GM12878 (cell line): Measurements from ENCODE around the gene STEAP3. TPM values are rescaled to one million over a fixed set of nuclear protein-coding genes. Genes with fewer than 3 reads are reported as not detected.

ENCODE experiments used
- ATAC-seq: fragments of 200-7000 bp; cut with Tn5 transposase; 3 replicates; pipeline ENCODE4 v1.9.1; 2020; ENCODE audit warnings: mild to moderate bottlenecking, moderate library complexity
- BruUV-seq: library from RNA; stranded (reverse); fragments of 400-500 nt; replicated peaks from 2 replicates; lab custom pipeline; 2021; lab: Mats Ljungman, UMichigan
- CTCF ChIA-PET: fragments of 300-600 bp; sonication (Branson Sonifier 250); formaldehyde crosslinking; extraction: SDS; loops from one replicate; lab custom pipeline; 2021; ENCODE audit warnings: inconsistent platforms; lab: Yijun Ruan, JAX
- POLR2A ChIA-PET: fragments of 350-600 bp; formaldehyde crosslinking; extraction: SDS; loops from one replicate; lab custom pipeline; 2021; ENCODE audit warnings: inconsistent platforms; lab: Charles Lee
- RAD21 ChIA-PET: fragments of 300-600 bp; sonication (Branson Sonifier 250); formaldehyde crosslinking; loops from one replicate; lab custom pipeline; 2023; ENCODE audit warnings: antibody characterized with exemption; ENCODE audit not compliant: unreplicated experiment; lab: Charles Lee
- SMC1A ChIA-PET: fragments of 300-600 bp; sonication (Branson Sonifier 250); formaldehyde crosslinking; loops from one replicate; lab custom pipeline; 2023; ENCODE audit not compliant: unreplicated experiment, uncharacterized antibody; lab: Charles Lee
- DNase-seq: peaks from one replicate; pipeline ENCODE4 v3.0.0-alpha.2; 2011; ENCODE audit warnings: low read depth, low spot score
- FAIRE-seq: peaks from 3 replicates; lab custom pipeline; 2011; peaks lifted over from hg19 to GRCh38; lab: Jason Lieb, UNC
- H2AFZ ChIP-seq: 2 replicates; pipeline ENCODE4 v1.6.0; 2011; ENCODE audit warnings: low read depth, low read length, control low read depth; ENCODE audit not compliant: control insufficient read depth
- H3K27ac ChIP-seq: 2 replicates; pipeline ENCODE4 v1.5.1; 2011; ENCODE audit warnings: control low read depth; ENCODE audit not compliant: control insufficient read depth, insufficient read depth
- H3K27me3 ChIP-seq, 2 experiments: replicated peaks in 1 of 2; 2 replicates each; pipeline versions ENCODE4 v1.6.0 to v1.6.1; 2011; ENCODE audit warnings: low read length in 1 of 2; ENCODE audit not compliant: control insufficient read depth in 2 of 2, insufficient read depth in 2 of 2
- H3K36me3 ChIP-seq, 2 experiments: 2 replicates each; pipeline ENCODE4 v1.5.1; 2011; ENCODE audit warnings: low read length in 1 of 2; ENCODE audit not compliant: control insufficient read depth in 2 of 2, insufficient read depth in 2 of 2
- H3K4me1 ChIP-seq: 2 replicates; pipeline ENCODE4 v1.6.1; 2011; ENCODE audit warnings: mild to moderate bottlenecking, low read length, moderate library complexity, mixed read lengths; ENCODE audit not compliant: control insufficient read depth, insufficient read depth
- H3K4me2 ChIP-seq: 2 replicates; pipeline ENCODE4 v1.6.0; 2011; ENCODE audit warnings: control low read depth; ENCODE audit not compliant: control insufficient read depth, insufficient read depth
- H3K4me3 ChIP-seq: fragments of 200-600 bp; sonication (generic); 2 replicates; pipeline ENCODE4 v1.5.1; 2016
- H3K79me2 ChIP-seq: 2 replicates; pipeline ENCODE4 v1.6.0; 2011; ENCODE audit warnings: low read length; ENCODE audit not compliant: control insufficient read depth, insufficient read depth
- H3K9ac ChIP-seq: 2 replicates; pipeline ENCODE4 v1.8.0; 2011; ENCODE audit warnings: low read length, control low read depth, mixed read lengths; ENCODE audit not compliant: control insufficient read depth, insufficient read depth
- H3K9me3 ChIP-seq: replicated peaks from 3 replicates; pipeline ENCODE4 v1.5.1; 2011; ENCODE audit warnings: mild to moderate bottlenecking, low read length; ENCODE audit not compliant: control insufficient read depth, insufficient read depth
- H4K20me1 ChIP-seq: 2 replicates; pipeline ENCODE4 v1.6.0; 2011; ENCODE audit not compliant: control insufficient read depth, insufficient read depth
- ATF7 ChIP-seq: fragments of 450-650 bp; IDR thresholded peaks from 2 replicates; pipeline ENCODE4 v1.6.1; 2016; ENCODE audit warnings: low read depth, mild to moderate bottlenecking
- NFIC ChIP-seq: IDR thresholded peaks from 2 replicates; pipeline ENCODE4 v1.6.1; 2012; ENCODE audit warnings: low read depth, mild to moderate bottlenecking, inconsistent platforms, low read length, moderate library complexity
- SMC3 ChIP-seq: IDR thresholded peaks from 2 replicates; pipeline ENCODE4 v1.6.1; 2011; ENCODE audit warnings: low read length, improper control_type of control experiment, borderline replicate concordance
- WGBS: methylation state at CpG from one replicate; pipeline ENCODE4 v1.1.6; 2016; ENCODE audit warnings: low lambda C conversion rate; ENCODE audit not compliant: insufficient replicate concordance, insufficient coverage; ENCODE audit errors: missing lambda C conversion rate; 5-methylcytosine and 5-hydroxymethylcytosine counted together
- in situ Hi-C: fragments of 300-500 bp; cut with MboI; formaldehyde crosslinking; loops from 9 replicates; pipeline ENCODE4 v1.14.3; 2018; ENCODE audit warnings: mixed read lengths
- intact Hi-C: fragments of 100-400 bp; cut with micrococcal nuclease; formaldehyde crosslinking; loops from one replicate; pipeline ENCODE4 v1.14.2; 2022; ENCODE audit not compliant: unreplicated experiment
- polyA plus RNA-seq, 11 experiments: library from polyadenylated mRNA; depleted of rRNA in 4 of 11; unstranded in 6 of 11; stranded (reverse) in 5 of 11; fragments of >200 nt; fragmentation: Nextera tagmentation in 4 of 11; fragmentation: Illumina TruSeq in 1 of 11; extraction: Ambion mirVana in 4 of 11; extraction: Trizol in 1 of 11; gene quantifications; 1 replicate in 1 of 11; 2 replicates in 10 of 11; pipeline versions ENCODE4 v1.2.1 to v1.2.3, GENCODE V29; 2011 to 2016; ENCODE audit warnings: inconsistent platforms in 2 of 11, missing spikeins in 2 of 11, low read depth in 1 of 11
- total RNA-seq, 4 experiments: library from RNA; depleted of rRNA in 3 of 4; stranded (reverse); fragments of >200 nt in 3 of 4; fragmentation: Illumina TruSeq in 1 of 4; extraction: Trizol in 1 of 4; gene quantifications; 2 replicates each; pipeline versions ENCODE4 v1.2.1 to v1.2.3, GENCODE V29; 2013 to 2021

The STEAP3 gene
- total and polyA plus RNA-seq, 10 of the 15 experiments (the other 5 are each of a cell fraction or from before 2014, with no cell fraction given), result 0.42 to 8.3 (median 4.8) TPM

DNA sequence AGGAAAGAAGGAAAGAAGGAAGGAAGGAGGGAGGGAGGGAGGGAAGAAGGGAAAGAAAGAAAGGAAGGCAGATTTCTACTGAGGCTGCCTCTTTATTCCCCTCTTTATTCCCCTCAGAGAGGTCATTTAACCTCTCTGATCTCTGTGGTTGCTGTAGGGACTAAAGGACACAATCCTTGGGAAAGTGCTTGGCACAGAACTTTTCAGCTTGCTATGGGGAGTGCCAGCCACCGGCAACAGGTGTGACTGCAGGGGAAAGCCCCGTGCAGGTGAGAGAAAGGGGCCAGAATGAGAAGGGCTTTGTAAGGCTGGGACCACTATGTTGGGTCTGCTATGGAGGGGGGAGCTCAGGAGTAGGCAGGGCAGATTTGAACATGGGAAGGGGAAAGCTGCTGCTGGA, 27.7 kb upstream of the STEAP3 start:
- Histone ChIP-seq H3K27me3 (peaks cover 0 to 4% of the 10 kb centered on the region in 2 experiments; a peak in 2 of 4 replicates), H3K9me3 (no peaks in the 10 kb centered on the region), H2AFZ (no peak overlapping the region), H3K4me3 (no peak overlapping the region), H3K9ac (no peak overlapping the region), H3K36me3 (no peaks in the 10 kb centered on the region), H3K27ac (no peak overlapping the region), H4K20me1 (no peaks in the 10 kb centered on the region), H3K4me1 (no peaks in the 10 kb centered on the region), H3K79me2 (no peaks in the 10 kb centered on the region), H3K4me2 (no peak overlapping the region)
- ATAC-seq (no peak), FAIRE-seq (no peak), DNase-seq (no peak)
- no TSS peak for BruUV-seq
- 50% methylated on average over 2 of the region's 2 CpGs for WGBS
- TF ChIP-seq ATF7 (no peak), NFIC (no peak)
- ChIA-PET SMC1A (no interaction called here), CTCF (interaction anchor here (0.6 kb wide), 1 partner anchor 445 kb away, joined by 3 read pairs; no protein-coding TSS in a partner anchor), POLR2A (no interaction called here), RAD21 (no interaction called here)
- intact Hi-C loops (no loop called here), in situ Hi-C loops (no loop called here)

DNA sequence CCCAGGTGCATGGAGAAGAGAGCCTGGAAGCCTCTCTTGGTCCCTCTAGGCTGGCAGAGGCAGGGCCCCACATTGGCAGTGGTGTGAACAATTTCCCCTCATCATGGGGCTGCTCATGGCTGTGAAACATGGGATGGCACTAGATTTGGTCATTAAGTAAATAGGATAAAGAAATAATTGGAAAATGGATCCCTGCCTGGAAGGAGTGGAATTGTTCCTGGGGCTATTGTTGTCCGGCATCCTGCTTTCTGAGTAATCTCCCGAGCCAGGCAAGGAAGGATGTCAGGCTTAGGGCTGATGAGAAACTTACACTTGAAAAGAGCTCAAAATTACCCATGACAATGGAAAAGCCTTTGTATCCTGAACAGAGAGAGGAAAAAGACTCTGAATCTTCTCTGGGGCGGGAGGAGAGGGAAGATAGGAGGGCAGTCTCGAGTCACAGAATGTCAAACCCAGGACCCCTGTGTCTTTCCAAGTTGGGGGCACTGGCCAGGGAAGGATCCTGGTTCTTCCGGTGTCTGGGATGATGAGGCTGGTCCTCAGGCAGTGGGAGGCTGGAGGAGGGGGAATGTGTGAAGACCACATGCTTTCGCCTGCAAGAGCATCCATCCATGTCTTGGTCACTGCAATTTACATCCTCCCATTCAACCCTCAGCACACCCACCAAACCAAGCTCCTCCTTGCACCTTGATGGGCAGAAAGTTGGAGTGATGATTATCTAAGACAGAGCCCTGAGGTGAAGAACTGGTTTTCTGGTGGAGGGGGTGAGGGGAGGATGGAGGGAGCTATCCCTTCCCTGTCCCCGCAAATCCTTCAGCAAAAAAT, 27.1 kb upstream of the STEAP3 start:
- intact Hi-C loops, result no loop called here
- no peak overlapping the region for H2AFZ ChIP-seq
- in situ Hi-C loops, result no loop called here
- DNase-seq (no peak), FAIRE-seq (no peak), ATAC-seq (no peak)
- SMC1A ChIA-PET, result no interaction called here
- no TSS peak for BruUV-seq
- no peaks in the 10 kb centered on the region for H3K4me1 ChIP-seq
- H3K27me3 ChIP-seq, result peaks cover 0 to 4% of the 10 kb centered on the region in 2 experiments; a peak in 2 of 4 replicates
- H3K4me3 ChIP-seq, result no peak overlapping the region
- CTCF ChIA-PET, result interaction anchor here (0.6 kb wide), 2 partner anchors 31 to 445 kb away, joined by 3 read pairs; no protein-coding TSS in a partner anchor
- H3K27ac ChIP-seq, result no peak overlapping the region
- POLR2A ChIA-PET, result no interaction called here
- H3K79me2 ChIP-seq, result no peaks in the 10 kb centered on the region
- H3K9me3 ChIP-seq, result no peaks in the 10 kb centered on the region
- TF ChIP-seq SMC3, result no peak
- no peak overlapping the region for H3K4me2 ChIP-seq
- H4K20me1 ChIP-seq, result no peaks in the 10 kb centered on the region
- 26% methylated on average over 7 of the region's 7 CpGs for WGBS
- H3K9ac ChIP-seq, result no peak overlapping the region
- H3K36me3 ChIP-seq, result no peaks in the 10 kb centered on the region
- RAD21 ChIA-PET, result interaction anchor here (1.1 kb wide), 1 partner anchor 22 kb away, joined by 3 read pairs; no protein-coding TSS in a partner anchor
